Breast epithelium (tissue), 4 donors: ENCODE results near the gene ATRAID. TPM values are rescaled to one million over a fixed set of nuclear protein-coding genes. Genes with fewer than 3 reads are reported as not detected.
"Not testable (repeated sequence)": the region's sequence is repeated elsewhere in the genome, so short reads cannot be mapped to it uniquely, and the experiment has no call there.

Source experiments
- DNase-seq, 2 donors: peaks; one replicate each; pipeline ENCODE4 v3.0.0-alpha.2; 2019; ENCODE audit warnings: low spot score in 2 of 2
- H3K27ac ChIP-seq, 2 donors: fragments of 200-600 bp; sonication (generic) in 1 of 2; one replicate each; pipeline ENCODE4 v1.5.1; 2016 to 2019; ENCODE audit warnings: mild to moderate bottlenecking in 1 of 2
- H3K27me3 ChIP-seq, 2 donors: fragments of 200-600 bp; sonication (generic) in 1 of 2; one replicate each; pipeline versions ENCODE4 v1.5.1 to v1.6.0; 2017 to 2019; ENCODE audit warnings: control low read depth in 1 of 2, mild to moderate bottlenecking in 1 of 2
- H3K36me3 ChIP-seq: fragments of 200-600 bp; one replicate; pipeline ENCODE4 v1.5.1; 2019
- H3K4me1 ChIP-seq, 2 donors: fragments of 200-600 bp; sonication (generic); one replicate each; pipeline ENCODE4 v1.5.1; 2016 to 2019; ENCODE audit warnings: control low read depth in 1 of 2
- H3K4me3 ChIP-seq, 3 donors: fragments of 200-600 bp; sonication (generic); 1 replicate in 2 of 3; 2 replicates in 1 of 3; pipeline ENCODE4 v1.5.1; 2016 to 2019; ENCODE audit warnings: mild to moderate bottlenecking in 3 of 3, moderate library complexity in 2 of 3
- H3K9me3 ChIP-seq, 2 donors: fragments of 200-600 bp; sonication (generic) in 1 of 2; one replicate each; pipeline ENCODE4 v1.5.1; 2016 to 2019; ENCODE audit warnings: control low read depth in 1 of 2
- POLR2A ChIP-seq: fragments of 450-650 bp; IDR thresholded peaks from one replicate; pipeline ENCODE4 v1.6.1; 2016; ENCODE audit warnings: antibody characterized with exemption, mild to moderate bottlenecking, moderate library complexity
- POLR2AphosphoS5 ChIP-seq, 3 donors: sonication (generic); formaldehyde crosslinking; IDR thresholded peaks; one replicate each; pipeline ENCODE4 v1.6.1; 2017; ENCODE audit warnings: antibody characterized with exemption in 3 of 3
- intact Hi-C: fragments of 100-400 bp; cut with DNase I; formaldehyde crosslinking; loops from one replicate; pipeline ENCODE4 v1.15.1; 2023; ENCODE audit warnings: low total_unique reads
- total RNA-seq, 3 donors: library from RNA; depleted of rRNA; stranded (reverse); fragments of >200 nt; gene quantifications; one replicate each; pipeline ENCODE4 v1.1.0, GENCODE V29; 2016
- TF ChIP-seq, protein P1 (sequence below), 3 donors: fragments of 450-650 bp; IDR thresholded peaks; one replicate each; pipeline ENCODE4 v1.5.1; 2016 to 2017; ENCODE audit warnings: antibody characterized with exemption in 3 of 3, mild to moderate bottlenecking in 3 of 3, moderate library complexity in 3 of 3

The ATRAID gene
- total RNA-seq, 3 donors from 2014 or later: 146 to 243 (median 177) TPM

DNA sequence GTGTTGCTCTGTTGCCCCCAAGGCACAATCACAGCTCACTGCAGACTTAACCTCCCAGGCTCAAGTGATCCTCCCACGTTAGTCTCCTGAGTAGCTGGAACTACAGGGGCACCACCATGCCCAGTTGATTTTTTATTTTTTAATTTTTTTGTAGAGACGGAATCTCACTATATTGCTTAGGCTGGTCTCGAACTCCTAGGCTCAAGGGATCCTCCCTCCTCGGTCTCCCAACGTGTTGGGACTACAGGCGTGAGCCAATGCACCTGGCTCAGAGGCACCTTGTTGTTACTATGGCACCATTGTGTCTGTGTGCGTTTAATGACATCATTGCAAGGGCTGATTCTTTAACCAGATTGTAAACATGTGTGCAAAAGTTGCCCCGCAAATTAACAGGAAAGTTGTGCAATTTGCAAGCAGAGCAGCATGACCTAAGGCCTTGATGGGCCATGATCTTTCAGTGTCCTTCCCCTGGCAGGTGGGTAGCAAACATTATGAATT lies 40.4 kb upstream of the ATRAID start:
- Histone ChIP-seq H3K9me3 (no peaks in the 10 kb centered on the region), H3K27me3 (no peaks in the 10 kb centered on the region), H3K4me1 (peaks cover 0 to 3% of the 10 kb centered on the region in 2 donors), H3K4me3 (no peak overlapping the region), H3K27ac (no peak overlapping the region), H3K36me3 (no peaks in the 10 kb centered on the region)
- intact Hi-C loops: no loop called here
- TF ChIP-seq POLR2AphosphoS5 (IDR thresholded peaks at IDR 0.05) (no peak), POLR2A (no peak)
- TF ChIP-seq, protein P1, sequence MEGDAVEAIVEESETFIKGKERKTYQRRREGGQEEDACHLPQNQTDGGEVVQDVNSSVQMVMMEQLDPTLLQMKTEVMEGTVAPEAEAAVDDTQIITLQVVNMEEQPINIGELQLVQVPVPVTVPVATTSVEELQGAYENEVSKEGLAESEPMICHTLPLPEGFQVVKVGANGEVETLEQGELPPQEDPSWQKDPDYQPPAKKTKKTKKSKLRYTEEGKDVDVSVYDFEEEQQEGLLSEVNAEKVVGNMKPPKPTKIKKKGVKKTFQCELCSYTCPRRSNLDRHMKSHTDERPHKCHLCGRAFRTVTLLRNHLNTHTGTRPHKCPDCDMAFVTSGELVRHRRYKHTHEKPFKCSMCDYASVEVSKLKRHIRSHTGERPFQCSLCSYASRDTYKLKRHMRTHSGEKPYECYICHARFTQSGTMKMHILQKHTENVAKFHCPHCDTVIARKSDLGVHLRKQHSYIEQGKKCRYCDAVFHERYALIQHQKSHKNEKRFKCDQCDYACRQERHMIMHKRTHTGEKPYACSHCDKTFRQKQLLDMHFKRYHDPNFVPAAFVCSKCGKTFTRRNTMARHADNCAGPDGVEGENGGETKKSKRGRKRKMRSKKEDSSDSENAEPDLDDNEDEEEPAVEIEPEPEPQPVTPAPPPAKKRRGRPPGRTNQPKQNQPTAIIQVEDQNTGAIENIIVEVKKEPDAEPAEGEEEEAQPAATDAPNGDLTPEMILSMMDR (IDR thresholded peaks at IDR 0.05): no peak
- no peak for DNase-seq

DNA sequence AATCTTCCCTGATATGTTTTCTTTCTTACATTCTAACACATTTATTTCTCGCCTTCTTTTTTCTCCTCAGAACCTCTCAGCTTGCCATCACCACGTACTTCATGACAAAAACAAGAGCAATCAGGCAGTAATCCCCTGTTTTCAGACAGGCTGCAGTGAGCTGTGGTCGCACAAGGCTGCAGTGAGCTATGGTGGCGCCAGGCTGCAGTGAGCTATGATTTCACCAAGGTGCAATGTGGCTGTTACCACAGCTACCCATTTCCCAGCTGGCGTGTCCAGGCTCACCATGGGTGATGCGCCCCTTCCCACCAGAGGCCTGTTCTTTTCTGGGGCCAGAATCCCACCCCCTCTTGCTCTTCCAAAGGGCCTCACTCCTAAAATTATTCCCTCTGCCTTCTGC lies 37.2 kb upstream of the ATRAID start:
- TF ChIP-seq, protein P1 (IDR thresholded peaks at IDR 0.05): no peak
- TF ChIP-seq POLR2A (no peak), POLR2AphosphoS5 (IDR thresholded peaks at IDR 0.05) (no peak)
- H3K27me3 ChIP-seq: no peaks in the 10 kb centered on the region
- peak overlapping the region in 1 of 2 donors; percentile 69 for H3K27ac ChIP-seq
- H3K4me3 ChIP-seq: no peak overlapping the region
- no peaks in the 10 kb centered on the region for H3K9me3 ChIP-seq
- no peak for DNase-seq
- intact Hi-C loops: loop anchor here (5.0 kb wide), 1 partner anchor 43 kb away; the partner anchor contains the start of gene CAD
- H3K4me1 ChIP-seq: peaks cover 0 to 3% of the 10 kb centered on the region in 2 donors
- no peaks in the 10 kb centered on the region for H3K36me3 ChIP-seq

DNA sequence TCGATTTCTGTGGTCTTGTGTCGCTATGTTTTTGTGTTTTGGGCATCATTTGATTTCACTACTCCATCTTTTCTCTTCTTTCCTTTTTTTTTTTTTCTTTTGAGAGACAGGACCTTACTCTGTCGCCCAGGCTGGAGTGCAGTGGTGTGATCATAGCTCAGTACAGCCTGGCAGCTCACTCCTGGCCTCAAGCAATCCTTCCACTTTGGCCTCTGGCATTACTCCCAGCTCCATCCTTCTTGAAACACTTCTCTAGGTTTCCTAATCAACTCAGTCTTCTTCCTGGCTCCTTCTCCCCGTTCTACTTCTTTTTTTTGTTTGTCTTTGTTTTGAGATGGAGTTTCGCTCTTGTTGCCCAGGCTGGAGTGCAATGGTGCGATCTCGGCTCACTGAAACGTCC lies 36.5 kb upstream of the ATRAID start:
- DNase-seq: no peak
- Histone ChIP-seq H3K27me3 (no peaks in the 10 kb centered on the region), H3K4me1 (peaks cover 0 to 3% of the 10 kb centered on the region in 2 donors), H3K36me3 (no peaks in the 10 kb centered on the region), H3K27ac (peak overlapping the region in 1 of 2 donors; percentile 52), H3K9me3 (no peaks in the 10 kb centered on the region), H3K4me3 (no peak overlapping the region)
- TF ChIP-seq POLR2AphosphoS5 (IDR thresholded peaks at IDR 0.05): no peak
- TF ChIP-seq POLR2A: no peak
- TF ChIP-seq, protein P1 (IDR thresholded peaks at IDR 0.05): no peak
- intact Hi-C loops: loop anchor here (5.0 kb wide), 1 partner anchor 42 kb away; the partner anchor contains the start of gene CAD

DNA sequence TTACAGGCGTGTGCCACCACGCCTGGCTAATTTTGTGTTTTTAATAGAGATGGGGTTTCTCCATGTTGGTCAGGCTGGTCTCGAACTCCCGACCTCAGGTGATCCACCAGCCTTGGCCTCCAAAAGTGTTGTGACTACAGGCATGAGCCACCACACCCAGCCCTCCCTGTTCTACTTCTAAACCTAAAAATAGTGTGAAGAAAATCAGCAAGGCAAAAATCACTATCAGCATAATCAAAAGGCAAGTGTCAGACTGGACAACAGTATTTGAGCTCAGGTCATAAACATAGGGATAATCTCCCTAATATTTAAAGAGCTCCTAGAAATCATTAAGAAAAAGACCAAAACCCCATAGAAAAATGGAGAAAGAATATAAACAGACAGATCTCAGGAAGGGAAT lies 36.1 kb upstream of the ATRAID start:
- H3K27ac ChIP-seq: peak overlapping the region in 1 of 2 donors; percentile 52
- H3K27me3 ChIP-seq, DNase-seq, H3K36me3 ChIP-seq, H3K4me3 ChIP-seq, H3K4me1 ChIP-seq, H3K9me3 ChIP-seq: not testable (repeated sequence)
- intact Hi-C loops: loop anchor here (5.0 kb wide), 1 partner anchor 42 kb away; the partner anchor contains the start of gene CAD

DNA sequence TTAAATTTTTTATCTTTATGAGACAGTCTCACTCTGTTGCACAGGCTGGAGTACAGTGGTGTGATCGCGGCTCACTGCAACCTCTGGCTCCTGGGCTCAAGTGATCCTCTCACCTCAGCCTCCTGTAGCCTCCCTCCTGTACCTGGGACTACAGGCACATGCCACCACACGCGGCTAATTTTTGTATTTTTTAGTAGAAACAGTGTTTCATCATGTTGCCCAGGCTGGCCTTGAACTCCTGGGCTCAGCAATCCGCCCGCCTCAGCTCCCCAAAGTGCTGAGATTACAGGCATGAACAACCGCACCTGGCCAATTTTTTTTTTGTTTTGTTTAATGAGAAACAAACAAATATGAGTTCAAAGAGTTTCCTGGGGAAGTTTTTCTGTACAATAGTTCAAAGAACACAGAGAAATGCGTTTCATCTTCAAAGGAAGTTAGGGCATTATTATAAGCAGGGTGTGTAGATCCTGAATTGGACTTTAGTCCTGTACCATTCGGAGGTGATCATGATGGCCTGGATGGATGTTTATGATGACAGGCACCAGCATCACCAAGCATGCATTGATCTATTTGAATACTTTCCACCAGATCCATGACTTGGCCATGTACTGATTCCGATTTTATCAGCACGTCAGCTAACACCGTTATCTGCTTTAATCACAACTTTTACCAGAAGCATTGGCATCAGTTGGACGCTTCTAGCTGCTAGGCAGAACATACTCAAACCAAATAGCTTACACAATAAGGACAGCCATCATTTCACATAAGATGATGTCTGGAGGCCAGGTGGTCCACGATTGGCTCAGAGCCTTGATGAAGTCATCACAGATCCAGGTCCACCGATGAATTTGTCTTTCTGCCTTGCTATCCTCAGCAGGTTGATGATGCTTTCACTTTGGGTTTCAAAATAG lies 34.1 kb upstream of the ATRAID start:
- Histone ChIP-seq H3K27ac (no peak overlapping the region), H3K4me3 (no peak overlapping the region), H3K9me3 (no peaks in the 10 kb centered on the region), H3K4me1 (peaks cover 0 to 11% of the 10 kb centered on the region in 2 donors), H3K36me3 (no peaks in the 10 kb centered on the region), H3K27me3 (no peaks in the 10 kb centered on the region)
- intact Hi-C loops: loop anchor here (5.0 kb wide), 1 partner anchor 40 kb away; the partner anchor contains the start of gene CAD
- no peak for DNase-seq
- TF ChIP-seq POLR2A (no peak), POLR2AphosphoS5 (IDR thresholded peaks at IDR 0.05) (no peak)
- TF ChIP-seq, protein P1 (IDR thresholded peaks at IDR 0.05): no peak
